Kidney (tissue), 14 donors: Measurements from ENCODE around the gene RRP12. TPM values are rescaled to one million over a fixed set of nuclear protein-coding genes. Genes with fewer than 3 reads are reported as not detected.

Experiments used
- DNase-seq, 5 donors: peaks; one replicate each; pipeline ENCODE4 v3.0.0-alpha.2; 2013 to 2020
- FAIRE-seq: peaks from 2 replicates; lab custom pipeline; 2012; peaks lifted over from hg19 to GRCh38; lab: Jason Lieb, UNC
- H3K27ac ChIP-seq, 2 donors: one replicate each; pipeline ENCODE4 v1.7.0; 2013; ENCODE audit warnings: low read depth in 2 of 2, low read length in 2 of 2, inconsistent platforms in 1 of 2
- H3K27me3 ChIP-seq: one replicate; pipeline ENCODE4 v1.7.1; 2013; ENCODE audit warnings: low read length, inconsistent platforms; ENCODE audit not compliant: control insufficient read depth, insufficient read depth
- H3K36me3 ChIP-seq, 3 donors: one replicate each; pipeline versions ENCODE4 v1.7.0 to v1.7.1; 2013; ENCODE audit warnings: low read length in 3 of 3, control low read depth in 1 of 3, inconsistent platforms in 1 of 3; ENCODE audit not compliant: insufficient read depth in 3 of 3, control insufficient read depth in 2 of 3
- H3K4me1 ChIP-seq, 3 donors: one replicate each; pipeline versions ENCODE4 v1.7.0 to v1.7.1; 2013; ENCODE audit warnings: low read length in 3 of 3, inconsistent platforms in 1 of 3, low read depth in 1 of 3; ENCODE audit not compliant: control insufficient read depth in 2 of 3, insufficient read depth in 2 of 3
- H3K4me3 ChIP-seq, 3 donors: one replicate each; pipeline versions ENCODE4 v1.7.0 to v1.8.1; 2013; ENCODE audit warnings: low read length in 3 of 3, control low read depth in 1 of 3, inconsistent platforms in 1 of 3
- H3K9ac ChIP-seq, 3 donors: one replicate each; pipeline versions ENCODE4 v1.7.0 to v1.7.1; 2013; ENCODE audit warnings: low read length in 3 of 3, control low read depth in 1 of 3, inconsistent platforms in 1 of 3
- H3K9me3 ChIP-seq, 3 donors: one replicate each; pipeline versions ENCODE4 v1.7.0 to v1.7.1; 2013; ENCODE audit warnings: low read length in 3 of 3, control low read depth in 1 of 3, inconsistent platforms in 1 of 3; ENCODE audit not compliant: control insufficient read depth in 2 of 3, insufficient read depth in 1 of 3
- intact Hi-C: fragments of 100-400 bp; cut with DNase I; formaldehyde crosslinking; loops from one replicate; pipeline ENCODE4 v1.11.1; 2022
- polyA plus RNA-seq: library from polyadenylated mRNA; stranded (reverse); fragments of 350-450 nt; fragmentation: Illumina TruSeq; extraction: RNeasy Lipid Tissue Mini Kit (QIAGEN cat#74804); gene quantifications from one replicate; pipeline ENCODE4 v1.2.3, GENCODE V29; 2014; ENCODE audit warnings: low read depth, low replicate concordance; ENCODE audit not compliant: insufficient read depth
- total RNA-seq: library from RNA; stranded (reverse); fragmentation: NEBNext Ultra II Directional; extraction: Animal tissue kit (Norgen Biotek cat#: 25700); gene quantifications from one replicate; pipeline ENCODE4 v1.2.1, GENCODE V29; 2021
- TF ChIP-seq, protein P1 (sequence below): IDR thresholded peaks from 3 replicates; pipeline ENCODE4 v1.5.1; 2012; ENCODE audit warnings: mild to moderate bottlenecking, moderate library complexity, borderline replicate concordance; ENCODE audit not compliant: insufficient read depth; ENCODE audit errors: extremely low read depth
- donor health status: control.
- donor health status: control.
- donor health status: control.
- donor health status: control.
- donor health status: control.
- donor health status: DM: yes; HTN: yes; CAD: no.
- donor health status: Normal renal cell carcinoma (clear cell type).

The RRP12 gene
- total and polyA plus RNA-seq, 2 donors from 2014 or later, result 9.7 to 30.0 TPM

- Histone ChIP-seq H3K9me3 (no peaks in the 10 kb centered on the region), H3K4me3 (no peak overlapping the region), H3K36me3 (peaks cover 3 to 20% (median 14%) of the 10 kb centered on the region in 3 donors), H3K9ac (no peak overlapping the region), H3K4me1 (no peaks in the 10 kb centered on the region), H3K27me3 (no peaks in the 10 kb centered on the region), H3K27ac (no peak overlapping the region)
- DNase-seq (no peak), FAIRE-seq (no peak)
- TF ChIP-seq, protein P1, sequence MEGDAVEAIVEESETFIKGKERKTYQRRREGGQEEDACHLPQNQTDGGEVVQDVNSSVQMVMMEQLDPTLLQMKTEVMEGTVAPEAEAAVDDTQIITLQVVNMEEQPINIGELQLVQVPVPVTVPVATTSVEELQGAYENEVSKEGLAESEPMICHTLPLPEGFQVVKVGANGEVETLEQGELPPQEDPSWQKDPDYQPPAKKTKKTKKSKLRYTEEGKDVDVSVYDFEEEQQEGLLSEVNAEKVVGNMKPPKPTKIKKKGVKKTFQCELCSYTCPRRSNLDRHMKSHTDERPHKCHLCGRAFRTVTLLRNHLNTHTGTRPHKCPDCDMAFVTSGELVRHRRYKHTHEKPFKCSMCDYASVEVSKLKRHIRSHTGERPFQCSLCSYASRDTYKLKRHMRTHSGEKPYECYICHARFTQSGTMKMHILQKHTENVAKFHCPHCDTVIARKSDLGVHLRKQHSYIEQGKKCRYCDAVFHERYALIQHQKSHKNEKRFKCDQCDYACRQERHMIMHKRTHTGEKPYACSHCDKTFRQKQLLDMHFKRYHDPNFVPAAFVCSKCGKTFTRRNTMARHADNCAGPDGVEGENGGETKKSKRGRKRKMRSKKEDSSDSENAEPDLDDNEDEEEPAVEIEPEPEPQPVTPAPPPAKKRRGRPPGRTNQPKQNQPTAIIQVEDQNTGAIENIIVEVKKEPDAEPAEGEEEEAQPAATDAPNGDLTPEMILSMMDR, result no peak
- intact Hi-C loops, result no loop called here
Measured at GRCh38 chr10:97373456-97373855, 27.7 kb downstream of the RRP12 start.

DNA sequence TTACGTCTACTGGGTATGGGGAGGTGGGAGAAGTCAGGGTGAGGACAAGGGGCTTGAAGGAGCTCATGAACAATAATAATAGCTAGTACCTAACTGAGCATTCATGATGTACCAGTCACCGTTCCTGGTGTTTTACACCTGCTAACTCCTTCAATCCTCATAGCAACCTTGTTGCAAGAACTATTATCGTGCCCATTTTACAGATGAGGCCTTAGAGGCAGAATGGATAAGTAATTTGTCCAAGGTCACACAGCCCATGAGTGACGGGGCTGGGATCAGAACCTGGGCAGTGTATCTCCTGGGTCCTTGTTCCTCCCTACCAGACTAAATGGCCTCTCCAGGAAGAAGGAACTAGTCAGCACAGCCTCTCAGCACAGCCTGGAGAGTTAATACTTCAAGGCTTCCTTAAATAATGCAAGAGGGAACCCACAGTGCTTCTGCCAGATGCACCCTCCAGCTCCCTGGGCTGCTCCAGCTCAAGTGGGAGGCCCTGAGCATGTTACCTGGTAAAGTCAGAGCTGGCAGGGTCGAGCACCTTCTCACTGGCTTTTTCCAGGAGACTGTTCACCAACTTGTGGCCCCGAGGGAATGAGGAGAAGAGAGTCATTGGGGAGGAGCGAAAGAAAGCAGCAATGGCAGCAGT lies 28.8 kb downstream of the RRP12 start:
- TF ChIP-seq, protein P1, result no peak
- DNase-seq (no peak), FAIRE-seq (no peak)
- no peaks in the 10 kb centered on the region for H3K27me3 ChIP-seq
- H3K27ac ChIP-seq, result no peak overlapping the region
- H3K36me3 ChIP-seq, result peaks cover 0 to 20% (median 9%) of the 10 kb centered on the region in 3 donors
- H3K9me3 ChIP-seq, result no peaks in the 10 kb centered on the region
- intact Hi-C loops, result no loop called here
- H3K4me3 ChIP-seq, result no peak overlapping the region
- no peaks in the 10 kb centered on the region for H3K4me1 ChIP-seq
- H3K9ac ChIP-seq, result no peak overlapping the region

DNA sequence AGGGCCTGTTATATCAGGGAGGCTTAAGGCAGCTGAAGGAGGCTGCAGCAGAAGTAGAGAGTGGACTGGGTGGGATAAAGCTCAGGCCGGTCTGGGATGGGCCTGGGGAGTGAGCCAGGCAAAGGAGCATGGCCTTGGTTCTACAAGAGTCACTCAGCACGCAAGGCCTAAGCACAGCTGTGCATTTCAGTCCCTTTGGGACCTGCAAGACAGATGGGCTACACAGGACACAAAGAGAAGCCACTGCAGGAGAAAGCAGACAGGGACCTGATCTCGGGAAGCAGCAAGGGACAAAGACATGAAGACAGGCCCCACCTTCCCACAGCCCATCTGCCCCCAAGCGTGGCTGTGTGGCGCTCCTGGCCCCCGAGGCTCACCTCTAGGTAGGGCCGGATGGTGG lies 29.4 kb downstream of the RRP12 start:
- H3K27me3 ChIP-seq, result no peaks in the 10 kb centered on the region
- peaks cover 0 to 20% (median 9%) of the 10 kb centered on the region in 3 donors for H3K36me3 ChIP-seq
- TF ChIP-seq, protein P1, result no peak
- H3K27ac ChIP-seq, result no peak overlapping the region
- FAIRE-seq, result no peak
- no peak overlapping the region for H3K4me3 ChIP-seq
- H3K9ac ChIP-seq, result no peak overlapping the region
- DNase-seq, result no peak
- no peaks in the 10 kb centered on the region for H3K4me1 ChIP-seq
- intact Hi-C loops, result no loop called here
- no peaks in the 10 kb centered on the region for H3K9me3 ChIP-seq

GRCh38 chr10:97367126-97367649 lies 34.0 kb downstream of the RRP12 start:
- TF ChIP-seq, protein P1, result no peak
- H3K27ac ChIP-seq, result no peak overlapping the region

More at GRCh38 chr10:97367126-97367649, 34.0 kb downstream of the RRP12 start:
- Histone ChIP-seq H3K4me1 (no peaks in the 10 kb centered on the region), H3K9me3 (no peaks in the 10 kb centered on the region), H3K27me3 (no peaks in the 10 kb centered on the region), H3K36me3 (peaks cover 0 to 10% (median 9%) of the 10 kb centered on the region in 3 donors), H3K4me3 (no peak overlapping the region), H3K9ac (no peak overlapping the region)
- no peak for FAIRE-seq
- no peak for DNase-seq
- intact Hi-C loops, result no loop called here
